CD8-positive, alpha-beta memory T cell (primary cell): ENCODE data around the gene PPP1R13L. TPM values are rescaled to one million over a fixed set of nuclear protein-coding genes. Genes with fewer than 3 reads are reported as not detected.

Experiments used
- CTCF ChIA-PET: fragments of 350-600 bp; sonication (Branson Sonifier 250); formaldehyde crosslinking; loops from one replicate; lab custom pipeline; 2021; ENCODE audit warnings: antibody characterized with exemption; lab: Charles Lee
- POLR2A ChIA-PET: fragments of 350-600 bp; sonication (Branson Sonifier 250); formaldehyde crosslinking; loops from one replicate; lab custom pipeline; 2021; ENCODE audit warnings: antibody characterized with exemption; lab: Charles Lee
- DNase-seq, 5 donors: peaks; one replicate each; pipeline versions ENCODE4 v3.0.0 to v3.0.0-alpha.2; 2020 to 2022; ENCODE audit warnings: mixed read lengths in 1 of 5
- H3K27ac ChIP-seq: one replicate; pipeline ENCODE4 v1.7.0; 2013; ENCODE audit warnings: low read depth, mild to moderate bottlenecking, low read length, moderate library complexity
- H3K27me3 ChIP-seq: 2 replicates; pipeline ENCODE4 v1.7.0; 2013; ENCODE audit warnings: low read length, mild to moderate bottlenecking; ENCODE audit not compliant: insufficient read depth, poor library complexity, severe bottlenecking
- H3K36me3 ChIP-seq: 2 replicates; pipeline ENCODE4 v1.7.0; 2013; ENCODE audit warnings: mild to moderate bottlenecking, low read length, moderate library complexity; ENCODE audit not compliant: insufficient read depth
- H3K4me1 ChIP-seq: 2 replicates; pipeline ENCODE4 v1.7.0; 2013; ENCODE audit warnings: mild to moderate bottlenecking, low read length, moderate library complexity; ENCODE audit not compliant: insufficient read depth
- H3K4me3 ChIP-seq: 2 replicates; pipeline ENCODE4 v1.7.0; 2013; ENCODE audit warnings: mild to moderate bottlenecking, low read length
- H3K9me3 ChIP-seq: 2 replicates; pipeline ENCODE4 v1.7.0; 2013; ENCODE audit warnings: mild to moderate bottlenecking, low read length
- H3K27ac Mint-ChIP-seq, 8 donors: one replicate each; pipeline ENCODE4 v1.8.0; 2020 to 2021; ENCODE audit warnings: mixed read lengths in 8 of 8, mild to moderate bottlenecking in 6 of 8, inconsistent platforms in 3 of 8, moderate library complexity in 3 of 8
- H3K27me3 Mint-ChIP-seq, 2 donors: one replicate each; pipeline ENCODE4 v1.8.0; 2020 to 2021; ENCODE audit warnings: mixed read lengths in 2 of 2, mild to moderate bottlenecking in 1 of 2, moderate library complexity in 1 of 2
- H3K36me3 Mint-ChIP-seq, 3 donors: one replicate each; pipeline ENCODE4 v1.8.0; 2020 to 2021; ENCODE audit warnings: mixed read lengths in 3 of 3, inconsistent platforms in 1 of 3, mild to moderate bottlenecking in 1 of 3
- H3K4me1 Mint-ChIP-seq, 3 donors: one replicate each; pipeline ENCODE4 v1.8.0; 2020 to 2021; ENCODE audit warnings: mixed read lengths in 3 of 3, inconsistent platforms in 1 of 3, mild to moderate bottlenecking in 1 of 3
- H3K4me3 Mint-ChIP-seq, 7 donors: one replicate each; pipeline ENCODE4 v1.8.0; 2020 to 2021; ENCODE audit warnings: mixed read lengths in 7 of 7, mild to moderate bottlenecking in 6 of 7, moderate library complexity in 4 of 7, inconsistent platforms in 2 of 7
- H3K9me3 Mint-ChIP-seq, 5 donors: one replicate each; pipeline ENCODE4 v1.8.0; 2020 to 2022; ENCODE audit warnings: mixed read lengths in 5 of 5, mild to moderate bottlenecking in 3 of 5, moderate library complexity in 2 of 5, inconsistent platforms in 1 of 5
- polyA plus RNA-seq: library from polyadenylated mRNA; unstranded; fragments of 300-500 nt; fragmentation: Illumina TruSeq; gene quantifications from one replicate; pipeline ENCODE4 v1.2.3, GENCODE V29; 2021
- total RNA-seq, 2 experiments: library from RNA; stranded (reverse); gene quantifications; one replicate each; pipeline ENCODE4 v1.2.3, GENCODE V29; 2021

The PPP1R13L gene
- total and polyA plus RNA-seq, 3 experiments from 2014 or later: 0.83 to 4.3 (median 3.9) TPM

DNA sequence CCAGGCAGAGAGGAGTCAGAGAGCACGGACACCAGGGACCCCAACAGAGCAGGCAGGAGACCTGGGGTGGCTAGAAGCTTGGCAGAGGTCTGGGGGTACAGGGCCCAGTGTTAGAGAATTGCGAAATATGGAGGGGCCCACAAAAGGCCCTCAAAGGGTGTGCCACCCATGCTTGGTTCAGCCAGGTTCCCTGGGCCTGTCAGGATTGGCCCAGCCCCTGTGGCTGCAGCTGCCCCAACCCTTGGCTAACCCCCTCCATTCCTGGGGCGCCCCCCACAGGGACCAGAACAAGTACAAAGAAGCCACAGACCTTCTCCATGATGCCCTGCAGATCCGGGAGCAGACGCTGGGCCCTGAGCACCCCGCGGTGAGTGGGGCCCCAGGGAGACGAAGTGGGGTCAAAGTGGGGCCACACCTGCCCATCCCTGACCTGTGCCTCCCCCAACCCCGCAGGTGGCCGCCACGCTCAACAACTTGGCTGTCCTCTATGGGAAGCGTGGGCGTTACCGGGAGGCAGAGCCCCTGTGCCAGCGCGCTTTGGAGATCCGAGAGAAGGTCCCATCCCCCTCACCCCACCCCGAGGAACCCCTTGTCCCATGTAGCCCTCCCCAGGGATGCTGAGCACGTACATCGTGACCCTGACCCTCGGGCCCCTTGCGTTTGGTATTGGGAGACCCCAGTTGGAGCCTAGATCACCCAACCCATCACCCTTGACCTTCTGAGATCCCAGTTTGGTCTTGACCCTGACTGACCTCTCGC is 56.3 kb downstream of the PPP1R13L start:
- no peak overlapping the region for H3K27ac ChIP-seq
- H3K9me3 ChIP-seq: no peaks in the 10 kb centered on the region
- no peak overlapping the region for H3K4me3 ChIP-seq
- DNase-seq: no peak
- Mint-ChIP-seq H3K4me3 (no peak overlapping the region), H3K36me3 (peaks cover 0 to 29% (median 4%) of the 10 kb centered on the region in 3 donors), H3K27ac (peak overlapping the region in 1 of 8 donors; percentile 58), H3K4me1 (no peaks in the 10 kb centered on the region), H3K9me3 (no peaks in the 10 kb centered on the region), H3K27me3 (peaks cover 11 to 17% of the 10 kb centered on the region in 2 donors)
- ChIA-PET CTCF (no interaction called here), POLR2A (no interaction called here)
- no peaks in the 10 kb centered on the region for H3K4me1 ChIP-seq
- H3K36me3 ChIP-seq: no peaks in the 10 kb centered on the region
- H3K27me3 ChIP-seq: no peaks in the 10 kb centered on the region

DNA sequence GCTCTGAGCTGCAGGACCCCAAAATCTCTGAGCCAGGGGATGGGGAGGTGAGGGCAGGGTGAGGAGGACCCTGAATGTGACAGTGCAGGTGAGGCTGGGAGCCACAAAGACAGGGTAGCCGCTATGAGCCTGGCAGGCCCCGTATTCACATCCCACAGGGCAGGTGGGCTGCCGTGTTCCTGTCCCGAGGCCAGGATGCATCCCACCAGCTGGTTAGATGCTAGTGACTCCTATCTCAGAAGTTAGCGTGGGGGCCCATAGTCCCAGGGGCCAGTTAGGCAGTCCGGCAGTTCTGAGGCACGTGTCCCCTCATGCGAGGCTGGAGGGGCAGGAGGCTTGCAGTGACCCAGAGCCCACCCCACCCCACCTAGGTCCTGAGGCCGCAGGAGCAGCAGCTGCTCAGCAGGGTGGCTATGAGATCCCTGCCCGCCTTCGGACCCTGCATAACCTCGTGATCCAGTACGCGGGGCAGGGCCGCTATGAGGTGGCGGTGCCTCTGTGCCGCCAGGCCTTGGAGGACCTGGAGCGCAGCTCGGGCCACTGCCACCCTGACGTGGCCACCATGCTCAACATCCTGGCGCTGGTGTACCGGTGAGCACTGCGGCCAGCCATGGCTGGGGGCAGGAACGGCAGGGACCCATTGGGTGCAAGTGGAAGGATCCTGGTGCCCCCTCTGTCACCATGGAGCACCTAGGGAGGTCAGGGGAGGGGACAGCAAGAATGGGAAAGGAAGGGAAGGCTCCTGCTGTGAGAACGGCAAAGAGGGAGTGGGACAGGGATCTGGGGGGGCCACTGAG is 57.1 kb downstream of the PPP1R13L start:
- ChIA-PET CTCF (no interaction called here), POLR2A (no interaction called here)

DNA sequence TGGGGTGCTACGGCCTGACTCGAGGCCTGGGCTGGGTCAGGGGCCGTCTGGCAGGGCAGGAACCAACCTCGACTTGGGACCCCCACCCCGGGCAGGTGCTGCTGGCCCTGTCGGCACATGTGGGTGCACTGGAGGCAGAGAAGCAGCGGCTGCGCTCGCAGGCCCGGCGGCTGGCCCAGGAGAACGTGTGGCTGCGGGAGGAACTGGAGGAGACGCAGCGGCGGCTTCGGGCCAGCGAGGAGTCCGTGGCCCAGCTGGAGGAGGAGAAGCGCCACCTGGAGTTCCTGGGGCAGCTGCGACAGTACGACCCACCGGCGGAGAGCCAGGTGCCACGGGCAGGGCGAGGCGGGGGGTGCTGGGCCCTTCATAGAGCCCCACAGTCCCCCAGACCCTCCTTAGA is 58.4 kb downstream of the PPP1R13L start:
- ChIA-PET POLR2A (no interaction called here), CTCF (no interaction called here)
- Mint-ChIP-seq H3K4me3 (no peak overlapping the region), H3K9me3 (no peaks in the 10 kb centered on the region), H3K4me1 (no peaks in the 10 kb centered on the region), H3K36me3 (peaks cover 0 to 10% (median 2%) of the 10 kb centered on the region in 3 donors), H3K27me3 (peaks cover 11 to 19% of the 10 kb centered on the region in 2 donors), H3K27ac (no peak overlapping the region)
- no peaks in the 10 kb centered on the region for H3K9me3 ChIP-seq
- H3K4me1 ChIP-seq: no peaks in the 10 kb centered on the region
- DNase-seq: no peak
- H3K27me3 ChIP-seq: no peaks in the 10 kb centered on the region
- no peak overlapping the region for H3K27ac ChIP-seq
- no peaks in the 10 kb centered on the region for H3K36me3 ChIP-seq
- H3K4me3 ChIP-seq: no peak overlapping the region

More for the DNA sequence above, 57.1 kb downstream of the PPP1R13L start:
- no peaks in the 10 kb centered on the region for H3K27me3 ChIP-seq
- Mint-ChIP-seq H3K4me1 (no peaks in the 10 kb centered on the region), H3K9me3 (no peaks in the 10 kb centered on the region), H3K36me3 (peaks cover 0 to 21% (median 2%) of the 10 kb centered on the region in 3 donors), H3K27me3 (peaks cover 11 to 19% of the 10 kb centered on the region in 2 donors), H3K4me3 (no peak overlapping the region), H3K27ac (peak overlapping the region in 1 of 8 donors; percentile 33)
- H3K36me3 ChIP-seq: no peaks in the 10 kb centered on the region
- no peaks in the 10 kb centered on the region for H3K4me1 ChIP-seq
- H3K4me3 ChIP-seq: no peak overlapping the region
- no peak overlapping the region for H3K27ac ChIP-seq
- DNase-seq: no peak
- no peaks in the 10 kb centered on the region for H3K9me3 ChIP-seq

DNA sequence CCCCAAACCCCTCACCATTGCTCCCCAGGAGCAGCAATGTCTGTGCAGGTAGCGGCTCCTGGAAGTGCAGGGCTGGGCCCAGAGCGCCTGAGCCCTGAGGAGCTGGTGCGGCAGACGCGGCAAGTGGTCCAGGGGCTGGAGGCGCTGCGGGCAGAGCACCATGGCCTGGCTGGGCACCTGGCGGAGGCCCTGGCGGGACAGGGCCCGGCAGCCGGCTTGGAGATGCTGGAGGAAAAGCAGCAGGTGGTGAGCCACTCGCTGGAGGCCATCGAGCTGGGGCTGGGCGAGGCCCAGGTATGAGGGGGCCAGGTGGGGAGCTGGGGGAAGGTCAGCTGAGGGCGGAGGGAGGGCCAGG is 59.4 kb downstream of the PPP1R13L start:
- no peaks in the 10 kb centered on the region for H3K9me3 Mint-ChIP-seq
- Histone ChIP-seq H3K9me3 (no peaks in the 10 kb centered on the region), H3K27ac (no peak overlapping the region), H3K4me3 (no peak overlapping the region), H3K36me3 (no peaks in the 10 kb centered on the region), H3K4me1 (peaks cover under 1% of the 10 kb centered on the region), H3K27me3 (peaks cover 4% of the 10 kb centered on the region)
- no peaks in the 10 kb centered on the region for H3K4me1 Mint-ChIP-seq
- H3K27me3 Mint-ChIP-seq: peaks cover 11 to 19% of the 10 kb centered on the region in 2 donors
- POLR2A ChIA-PET: no interaction called here
- peaks cover 0 to 2% (median 0%) of the 10 kb centered on the region in 3 donors for H3K36me3 Mint-ChIP-seq
- H3K4me3 Mint-ChIP-seq: no peak overlapping the region
- no peak overlapping the region for H3K27ac Mint-ChIP-seq
- CTCF ChIA-PET: no interaction called here
- DNase-seq: no peak

DNA sequence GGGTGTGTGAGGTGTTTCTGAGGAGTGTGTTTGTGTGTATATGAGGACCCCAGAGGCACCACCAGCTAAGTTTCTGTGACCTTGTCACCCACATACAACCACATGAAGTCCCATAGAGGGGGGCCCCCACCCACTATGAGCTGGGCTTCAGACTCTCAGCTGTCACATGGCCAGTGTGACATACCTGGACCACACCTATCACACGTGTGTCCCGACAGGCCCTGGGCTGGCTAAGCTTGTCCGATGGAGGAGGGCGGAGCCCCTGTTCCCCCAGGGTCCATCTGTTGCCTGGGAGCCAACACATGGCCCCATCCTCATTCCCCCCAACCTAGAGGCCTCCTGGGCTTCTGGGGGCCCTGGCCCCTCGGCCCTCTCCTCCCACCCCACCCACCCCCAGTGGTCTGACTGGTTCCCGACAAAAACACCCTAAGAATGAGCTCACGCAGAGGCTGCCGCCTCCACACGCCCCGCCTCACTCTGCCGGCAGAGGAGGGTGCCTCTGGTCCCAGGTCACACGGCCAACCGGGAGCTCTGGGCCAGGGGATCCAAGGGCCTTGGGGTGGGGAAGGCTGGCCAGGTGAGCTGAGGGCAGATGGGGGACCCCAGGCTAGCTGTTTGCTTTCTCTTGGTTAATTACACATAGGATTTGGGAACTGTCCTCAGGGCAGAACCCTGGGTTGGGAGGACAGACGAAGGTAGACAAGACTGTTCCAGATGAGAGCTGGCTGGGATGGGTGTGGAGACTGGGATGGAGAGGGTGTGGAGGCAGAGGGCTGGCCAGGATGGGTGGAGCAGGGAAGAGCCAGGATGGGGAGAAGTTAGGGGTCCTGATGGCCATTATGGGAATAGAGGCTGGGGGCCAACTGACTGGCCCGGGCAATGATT is 60.0 kb downstream of the PPP1R13L start:
- peaks cover 4 to 5% (median 4%) of the 10 kb centered on the region in 3 donors for H3K4me1 Mint-ChIP-seq
- ChIA-PET POLR2A (no interaction called here), CTCF (no interaction called here)
- H3K4me3 ChIP-seq: no peak overlapping the region
- no peaks in the 10 kb centered on the region for H3K9me3 ChIP-seq
- peaks cover 8% of the 10 kb centered on the region for H3K27me3 ChIP-seq
- H3K27me3 Mint-ChIP-seq: peaks cover 11 to 24% of the 10 kb centered on the region in 2 donors
- H3K9me3 Mint-ChIP-seq: no peaks in the 10 kb centered on the region
- H3K27ac ChIP-seq: no peak overlapping the region
- no peak overlapping the region for H3K4me3 Mint-ChIP-seq
- peaks cover 4% of the 10 kb centered on the region for H3K4me1 ChIP-seq
- no peaks in the 10 kb centered on the region for H3K36me3 Mint-ChIP-seq
- DNase-seq: no peak
- no peaks in the 10 kb centered on the region for H3K36me3 ChIP-seq
- no peak overlapping the region for H3K27ac Mint-ChIP-seq

DNA sequence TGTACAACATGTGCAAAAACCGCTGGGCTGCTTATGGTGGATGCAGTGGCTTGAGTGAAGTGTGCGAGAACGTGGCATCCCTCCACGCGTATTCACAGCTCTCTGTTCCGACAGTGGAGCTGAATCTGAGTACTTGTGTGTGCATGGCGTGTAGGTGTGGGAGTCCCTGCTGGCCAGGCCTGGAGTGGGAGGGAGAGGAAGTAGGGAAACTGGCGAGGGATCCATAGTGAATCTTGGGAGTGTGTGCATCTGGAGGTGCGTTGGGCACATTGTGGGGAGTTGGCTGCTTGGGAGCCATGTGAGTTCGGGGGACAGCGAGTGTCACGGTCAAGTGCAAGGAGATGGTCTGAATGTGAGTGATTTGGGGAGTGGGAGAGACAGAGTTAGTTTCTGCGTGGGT is 62.0 kb downstream of the PPP1R13L start:
- Histone ChIP-seq H3K27me3 (peaks cover 13% of the 10 kb centered on the region), H3K27ac (no peak overlapping the region), H3K4me1 (peaks cover 9% of the 10 kb centered on the region), H3K36me3 (no peaks in the 10 kb centered on the region), H3K9me3 (no peaks in the 10 kb centered on the region), H3K4me3 (no peak overlapping the region)
- no peak for DNase-seq
- peaks cover 15 to 38% of the 10 kb centered on the region in 2 donors for H3K27me3 Mint-ChIP-seq
- POLR2A ChIA-PET: no interaction called here
- H3K27ac Mint-ChIP-seq: no peak overlapping the region
- peaks cover 7 to 9% (median 9%) of the 10 kb centered on the region in 3 donors for H3K4me1 Mint-ChIP-seq
- H3K36me3 Mint-ChIP-seq: no peaks in the 10 kb centered on the region
- H3K4me3 Mint-ChIP-seq: no peak overlapping the region
- CTCF ChIA-PET: no interaction called here
- no peaks in the 10 kb centered on the region for H3K9me3 Mint-ChIP-seq

DNA sequence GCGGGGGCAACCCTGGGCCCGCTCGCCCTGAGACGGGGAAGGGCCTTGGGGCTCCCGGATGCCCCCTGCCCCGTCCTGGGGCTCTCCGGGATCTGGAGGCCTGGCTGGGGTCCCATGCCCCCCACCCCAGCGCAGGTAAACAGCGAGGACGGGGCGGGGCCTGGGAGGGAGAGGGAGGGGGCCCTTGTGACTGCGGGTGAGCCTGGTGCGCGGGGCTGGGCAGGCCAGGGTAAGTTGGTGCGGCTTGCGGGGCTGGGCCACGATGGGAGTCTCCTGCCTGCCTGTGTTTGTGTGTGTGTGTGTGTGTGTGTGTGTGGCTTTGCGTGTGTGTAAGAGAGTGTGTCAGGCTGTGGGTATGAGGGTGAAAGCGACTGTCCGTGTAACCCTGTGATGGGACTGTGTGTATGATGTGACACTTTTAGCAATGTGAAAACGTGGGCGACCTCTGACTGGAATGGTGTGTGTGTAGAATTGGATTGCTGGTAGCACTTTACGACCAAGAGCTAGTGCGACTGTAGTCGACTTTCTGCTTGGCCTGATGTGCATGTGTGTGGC is 63.9 kb downstream of the PPP1R13L start:
- H3K9me3 Mint-ChIP-seq: no peaks in the 10 kb centered on the region
- no peaks in the 10 kb centered on the region for H3K36me3 Mint-ChIP-seq
- no peak overlapping the region for H3K27ac Mint-ChIP-seq
- peaks cover 7 to 9% (median 9%) of the 10 kb centered on the region in 3 donors for H3K4me1 Mint-ChIP-seq
- peaks cover 13% of the 10 kb centered on the region for H3K27me3 ChIP-seq
- no peaks in the 10 kb centered on the region for H3K9me3 ChIP-seq
- ChIA-PET CTCF (no interaction called here), POLR2A (no interaction called here)
- H3K4me3 Mint-ChIP-seq: no peak overlapping the region
- H3K4me1 ChIP-seq: peaks cover 9% of the 10 kb centered on the region
- H3K4me3 ChIP-seq: no peak overlapping the region
- peaks cover 21 to 45% of the 10 kb centered on the region in 2 donors for H3K27me3 Mint-ChIP-seq
- DNase-seq: no peak
- H3K27ac ChIP-seq: no peak overlapping the region
- H3K36me3 ChIP-seq: no peaks in the 10 kb centered on the region
